Pancreas (tissue), 10 donors: ENCODE data around the gene GJA9. TPM values are rescaled to one million over a fixed set of nuclear protein-coding genes. Genes with fewer than 3 reads are reported as not detected.

ENCODE experiments used
- ATAC-seq, 4 donors: fragments of 200-7000 bp; cut with Tn5 transposase; one replicate each; pipeline versions ENCODE4 v1.8.0 to v1.9.1; 2020; ENCODE audit warnings: mild to moderate bottlenecking in 4 of 4, moderate library complexity in 4 of 4
- DNase-seq, 6 donors: peaks; one replicate each; pipeline ENCODE4 v3.0.0-alpha.2; 2020
- FAIRE-seq: peaks from 2 replicates; lab custom pipeline; 2012; peaks lifted over from hg19 to GRCh38; lab: Jason Lieb, UNC
- H3K27ac ChIP-seq, 4 donors: fragments of 200-600 bp; sonication (generic); 1 replicate in 3 of 4; 2 replicates in 1 of 4; pipeline versions ENCODE4 v1.5.0 to v1.8.0; 2020
- H3K27me3 ChIP-seq, 4 donors: fragments of 200-600 bp; one replicate each; pipeline ENCODE4 v1.8.0; 2021
- H3K36me3 ChIP-seq, 3 donors: fragments of 200-600 bp; sonication (generic) in 1 of 3; one replicate each; pipeline versions ENCODE4 v1.5.0 to v1.8.0; 2020 to 2021
- H3K4me1 ChIP-seq, 3 donors: fragments of 200-600 bp; one replicate each; pipeline ENCODE4 v1.8.0; 2021
- H3K4me3 ChIP-seq, 4 donors: fragments of 200-600 bp; sonication (generic) in 2 of 4; one replicate each; pipeline versions ENCODE4 v1.5.0 to v1.8.0; 2020 to 2021
- H3K9me3 ChIP-seq, 4 donors: fragments of 200-600 bp; one replicate each; pipeline ENCODE4 v1.8.0; 2021
- WGBS, 2 donors: extraction: QIAGEN DNeasy Blood & Tissue Kit; methylation state at CpG; one replicate each; pipeline ENCODE4 v1.1.7; 2013; 5-methylcytosine and 5-hydroxymethylcytosine counted together
- intact Hi-C, 3 donors: fragments of 100-400 bp; cut with DNase I; formaldehyde crosslinking; loops; one replicate each; pipeline versions ENCODE4 v1.11.1 to v1.14.2; 2022
- polyA plus RNA-seq, 2 donors: library from polyadenylated mRNA; stranded (reverse); fragments of 200-250 nt; gene quantifications; one replicate each; pipeline ENCODE4 v1.2.3, GENCODE V29; 2013
- total RNA-seq, 6 donors: library from RNA; stranded (reverse); fragmentation: NEBNext Ultra II Directional in 4 of 6; extraction: Animal tissue kit (Norgen Biotek cat#: 25700) in 4 of 6; gene quantifications; one replicate each; pipeline versions ENCODE4 v1.2.1 to v1.2.4, GENCODE V29; 2021 to 2023
- TF ChIP-seq, protein P1 (sequence below), 4 donors: fragments of 200-600 bp; sonication (generic) in 3 of 4; IDR thresholded peaks; one replicate each; pipeline versions ENCODE4 v1.5.0 to v1.8.0; 2021; ENCODE audit warnings: antibody characterized with exemption in 4 of 4
- donor health status: healthy with polysubstance abuse.
- donor health status: DM: no; HTN: no; CAD: no; lungs with moderate emphysema.
- donor health status: DM: no; HTN: no; CAD: no.
- donor health status: control.
- donor health status: control.
- donor health status: Bipolar disorder and iron deficiency.
- donor health status: DM: yes; HTN: yes; CAD: no.
- donor health status: DM: no; HTN: no; CAD: no.
- donor health status: DM: no; HTN: no; CAD: no.
- donor health status: DM: yes; HTN: yes; CAD: no.

Gene GJA9
- total RNA-seq, result not detected
- not detected for polyA plus RNA-seq

GRCh38 chr1:38881487-38881886, at the start of gene GJA9:
Gene GJA9 (minus strand): TSS chr1:38881587. CDS start chr1:38876098, 5,489 bp downstream.
- Histone ChIP-seq H3K4me3 (no peak within 1 kb of the TSS), H3K4me1 (no peaks in the 10 kb centered on the region), H3K27me3 (no peaks in the 10 kb centered on the region), H3K9me3 (no peaks in the 10 kb centered on the region), H3K36me3 (no peaks in the 10 kb centered on the region), H3K27ac (no peak within 1 kb of the TSS)
- intact Hi-C loops, result no loop called here
- TF ChIP-seq, protein P1, sequence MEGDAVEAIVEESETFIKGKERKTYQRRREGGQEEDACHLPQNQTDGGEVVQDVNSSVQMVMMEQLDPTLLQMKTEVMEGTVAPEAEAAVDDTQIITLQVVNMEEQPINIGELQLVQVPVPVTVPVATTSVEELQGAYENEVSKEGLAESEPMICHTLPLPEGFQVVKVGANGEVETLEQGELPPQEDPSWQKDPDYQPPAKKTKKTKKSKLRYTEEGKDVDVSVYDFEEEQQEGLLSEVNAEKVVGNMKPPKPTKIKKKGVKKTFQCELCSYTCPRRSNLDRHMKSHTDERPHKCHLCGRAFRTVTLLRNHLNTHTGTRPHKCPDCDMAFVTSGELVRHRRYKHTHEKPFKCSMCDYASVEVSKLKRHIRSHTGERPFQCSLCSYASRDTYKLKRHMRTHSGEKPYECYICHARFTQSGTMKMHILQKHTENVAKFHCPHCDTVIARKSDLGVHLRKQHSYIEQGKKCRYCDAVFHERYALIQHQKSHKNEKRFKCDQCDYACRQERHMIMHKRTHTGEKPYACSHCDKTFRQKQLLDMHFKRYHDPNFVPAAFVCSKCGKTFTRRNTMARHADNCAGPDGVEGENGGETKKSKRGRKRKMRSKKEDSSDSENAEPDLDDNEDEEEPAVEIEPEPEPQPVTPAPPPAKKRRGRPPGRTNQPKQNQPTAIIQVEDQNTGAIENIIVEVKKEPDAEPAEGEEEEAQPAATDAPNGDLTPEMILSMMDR (IDR thresholded peaks at IDR 0.05), result no peak
- FAIRE-seq (no peak), ATAC-seq (no peak), DNase-seq (no peak)

- Histone ChIP-seq H3K4me3 (no peak overlapping the region), H3K27me3 (no peaks in the 10 kb centered on the region), H3K27ac (no peak overlapping the region), H3K4me1 (no peaks in the 10 kb centered on the region), H3K9me3 (no peaks in the 10 kb centered on the region), H3K36me3 (no peaks in the 10 kb centered on the region)
- no peak for FAIRE-seq
- WGBS, 2 donors, result 81 to 87% methylated on average over 6 of the region's 6 CpGs
- peak in 2 of 4 donors; percentile 58 to 78 for ATAC-seq
- intact Hi-C loops, result no loop called here
- TF ChIP-seq, protein P1 (IDR thresholded peaks at IDR 0.05), result no peak
- DNase-seq, result no peak
Measured at GRCh38 chr1:38929476-38929875, 48.1 kb upstream of the GJA9 start.

GRCh38 chr1:38929054-38929453, 47.7 kb upstream of the GJA9 start:
- H3K27me3 ChIP-seq, result no peaks in the 10 kb centered on the region
- H3K4me1 ChIP-seq, result no peaks in the 10 kb centered on the region
- H3K27ac ChIP-seq, result no peak overlapping the region
- H3K9me3 ChIP-seq, result no peaks in the 10 kb centered on the region
- FAIRE-seq (no peak), DNase-seq (no peak), ATAC-seq (no peak)
- TF ChIP-seq, protein P1 (IDR thresholded peaks at IDR 0.05), result no peak
- no peaks in the 10 kb centered on the region for H3K36me3 ChIP-seq
- intact Hi-C loops, result no loop called here
- 84 to 86% methylated on average over 8 of the region's 8 CpGs for WGBS, 2 donors
- H3K4me3 ChIP-seq, result no peak overlapping the region

DNA sequence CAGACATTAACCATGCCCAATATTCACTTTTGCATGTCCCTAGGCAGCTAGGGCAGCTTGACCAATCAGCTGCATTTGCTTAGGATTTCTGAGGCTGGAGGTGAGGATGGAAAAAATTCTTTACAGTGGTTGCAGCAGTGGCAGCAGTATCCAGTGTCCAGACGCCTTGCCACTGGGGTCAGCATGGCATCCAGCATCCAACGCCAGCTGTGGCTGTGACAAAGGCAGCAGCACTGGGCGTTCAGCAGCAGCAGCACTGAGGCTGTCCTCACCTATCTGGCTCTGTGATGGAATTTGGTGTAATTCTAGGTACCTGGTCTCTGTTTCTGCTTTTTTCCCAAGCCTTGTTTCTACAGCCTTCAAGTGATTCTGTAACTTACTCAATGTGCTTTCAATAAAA, 44.7 kb upstream of the GJA9 start:
- H3K4me1 ChIP-seq, result no peaks in the 10 kb centered on the region
- H3K9me3 ChIP-seq, result no peaks in the 10 kb centered on the region
- no peak overlapping the region for H3K27ac ChIP-seq
- DNase-seq (no peak), ATAC-seq (no peak), FAIRE-seq (no peak)
- H3K27me3 ChIP-seq, result no peaks in the 10 kb centered on the region
- intact Hi-C loops, result no loop called here
- no peak overlapping the region for H3K4me3 ChIP-seq
- TF ChIP-seq, protein P1 (IDR thresholded peaks at IDR 0.05), result no peak
- 80 to 90% methylated on average over 3 of the region's 3 CpGs for WGBS, 2 donors
- H3K36me3 ChIP-seq, result no peaks in the 10 kb centered on the region

DNA sequence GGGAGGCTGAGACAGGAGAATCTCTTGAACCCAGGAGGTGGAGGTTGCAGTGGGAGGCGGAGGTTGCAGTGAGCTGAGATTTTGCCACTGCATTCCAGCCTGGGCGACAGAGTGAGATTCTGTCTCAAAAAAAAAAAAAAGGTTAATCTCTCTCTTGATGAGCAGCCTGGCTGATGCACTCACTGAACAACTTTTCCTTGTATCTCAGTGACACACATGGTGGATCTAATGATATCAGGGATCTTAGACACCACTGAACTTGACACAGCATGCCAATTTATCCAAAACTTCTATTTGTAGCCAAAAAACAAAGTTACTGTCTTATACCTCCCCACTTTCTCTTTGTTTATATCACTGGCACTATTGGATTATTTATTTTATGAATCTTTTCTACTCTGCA, 44.0 kb upstream of the GJA9 start:
- TF ChIP-seq, protein P1 (IDR thresholded peaks at IDR 0.05), result no peak
- no peak for DNase-seq
- 83 to 96% methylated on average over 2 of the region's 2 CpGs for WGBS, 2 donors
- no peak for ATAC-seq
- FAIRE-seq, result no peak
- intact Hi-C loops, result no loop called here
- no peaks in the 10 kb centered on the region for H3K27me3 ChIP-seq
- no peak overlapping the region for H3K27ac ChIP-seq
- no peaks in the 10 kb centered on the region for H3K4me1 ChIP-seq
- H3K36me3 ChIP-seq, result no peaks in the 10 kb centered on the region
- no peaks in the 10 kb centered on the region for H3K9me3 ChIP-seq
- H3K4me3 ChIP-seq, result no peak overlapping the region
